ENCODE data around the gene CD81. TPM values are rescaled to one million over a fixed set of nuclear protein-coding genes. Genes with fewer than 3 reads are reported as not detected.

The CD81 gene
- total RNA-seq, 1 donor from 2014 or later, result 424 TPM

DNA sequence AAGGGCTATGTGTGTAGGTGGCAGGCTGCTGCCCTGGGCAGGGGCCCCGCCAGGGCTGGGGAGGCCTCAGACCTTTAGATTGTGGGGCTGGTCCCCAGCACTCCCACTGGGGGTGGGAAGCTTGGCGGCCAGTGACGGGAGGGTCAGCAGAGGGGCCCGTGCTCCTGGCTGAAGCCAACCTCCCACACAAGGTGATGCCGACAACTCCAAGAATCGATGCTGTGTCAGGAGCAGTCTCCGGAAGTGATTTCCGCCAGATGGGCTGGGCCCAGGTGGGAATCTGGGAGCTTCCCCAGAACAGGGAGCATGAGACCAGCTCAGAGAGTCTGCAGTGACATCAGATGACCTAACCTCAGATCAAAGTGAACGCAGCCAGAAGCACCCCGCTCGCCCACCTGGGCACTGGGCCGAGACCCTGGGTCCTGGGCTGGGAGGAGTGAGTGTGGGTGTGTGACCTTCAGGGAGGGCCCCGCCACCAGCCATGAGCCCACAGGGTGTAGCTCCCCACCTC, 59.5 kb downstream of the CD81 start:
- DNase-seq (ENCODE audit: low spot score), result no peak
- TF ChIP-seq, protein P1, sequence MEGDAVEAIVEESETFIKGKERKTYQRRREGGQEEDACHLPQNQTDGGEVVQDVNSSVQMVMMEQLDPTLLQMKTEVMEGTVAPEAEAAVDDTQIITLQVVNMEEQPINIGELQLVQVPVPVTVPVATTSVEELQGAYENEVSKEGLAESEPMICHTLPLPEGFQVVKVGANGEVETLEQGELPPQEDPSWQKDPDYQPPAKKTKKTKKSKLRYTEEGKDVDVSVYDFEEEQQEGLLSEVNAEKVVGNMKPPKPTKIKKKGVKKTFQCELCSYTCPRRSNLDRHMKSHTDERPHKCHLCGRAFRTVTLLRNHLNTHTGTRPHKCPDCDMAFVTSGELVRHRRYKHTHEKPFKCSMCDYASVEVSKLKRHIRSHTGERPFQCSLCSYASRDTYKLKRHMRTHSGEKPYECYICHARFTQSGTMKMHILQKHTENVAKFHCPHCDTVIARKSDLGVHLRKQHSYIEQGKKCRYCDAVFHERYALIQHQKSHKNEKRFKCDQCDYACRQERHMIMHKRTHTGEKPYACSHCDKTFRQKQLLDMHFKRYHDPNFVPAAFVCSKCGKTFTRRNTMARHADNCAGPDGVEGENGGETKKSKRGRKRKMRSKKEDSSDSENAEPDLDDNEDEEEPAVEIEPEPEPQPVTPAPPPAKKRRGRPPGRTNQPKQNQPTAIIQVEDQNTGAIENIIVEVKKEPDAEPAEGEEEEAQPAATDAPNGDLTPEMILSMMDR (IDR thresholded peaks at IDR 0.05; ENCODE audit: unreplicated experiment), result no peak
- H3K36me3 Mint-ChIP-seq (ENCODE audit: low read depth, unreplicated experiment), result no peaks in the 10 kb centered on the region
- H3K4me1 Mint-ChIP-seq (ENCODE audit: unreplicated experiment), result no peaks in the 10 kb centered on the region
- no peak overlapping the region for H3K27ac Mint-ChIP-seq (ENCODE audit: unreplicated experiment)
- H3K4me3 Mint-ChIP-seq (ENCODE audit: unreplicated experiment), result no peak overlapping the region
- H3K27me3 Mint-ChIP-seq (ENCODE audit: unreplicated experiment), result peaks cover 8% of the 10 kb centered on the region
- no peaks in the 10 kb centered on the region for H3K9me3 Mint-ChIP-seq (ENCODE audit: unreplicated experiment)

DNA sequence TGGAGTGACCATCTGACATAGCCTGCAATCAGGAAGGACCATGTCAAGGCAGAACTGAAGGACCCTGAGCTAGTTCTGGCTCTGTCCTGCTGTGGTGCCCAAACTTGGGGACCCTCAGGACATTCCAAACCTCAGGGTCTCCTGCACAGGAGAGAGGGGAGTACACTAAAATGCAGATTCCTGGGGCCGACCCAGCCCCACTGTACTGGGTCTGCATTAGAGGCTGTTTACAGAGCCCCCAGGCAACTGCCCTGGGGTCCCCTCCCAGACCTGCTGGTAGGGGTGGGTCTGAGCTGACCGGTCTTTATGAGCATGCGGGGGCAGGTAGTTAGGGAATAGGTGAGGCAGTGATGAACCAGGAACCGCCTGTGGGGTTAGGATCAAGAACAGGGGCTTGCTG, 60.4 kb downstream of the CD81 start:
- Mint-ChIP-seq H3K27me3 (ENCODE audit: unreplicated experiment) (peaks cover 5% of the 10 kb centered on the region), H3K27ac (ENCODE audit: unreplicated experiment) (no peak overlapping the region), H3K4me3 (ENCODE audit: unreplicated experiment) (no peak overlapping the region), H3K4me1 (ENCODE audit: unreplicated experiment) (peaks cover 6% of the 10 kb centered on the region), H3K36me3 (ENCODE audit: low read depth, unreplicated experiment) (no peaks in the 10 kb centered on the region), H3K9me3 (ENCODE audit: unreplicated experiment) (no peaks in the 10 kb centered on the region)
- TF ChIP-seq, protein P1 (IDR thresholded peaks at IDR 0.05; ENCODE audit: unreplicated experiment), result no peak
- no peak for DNase-seq (ENCODE audit: low spot score)

DNA sequence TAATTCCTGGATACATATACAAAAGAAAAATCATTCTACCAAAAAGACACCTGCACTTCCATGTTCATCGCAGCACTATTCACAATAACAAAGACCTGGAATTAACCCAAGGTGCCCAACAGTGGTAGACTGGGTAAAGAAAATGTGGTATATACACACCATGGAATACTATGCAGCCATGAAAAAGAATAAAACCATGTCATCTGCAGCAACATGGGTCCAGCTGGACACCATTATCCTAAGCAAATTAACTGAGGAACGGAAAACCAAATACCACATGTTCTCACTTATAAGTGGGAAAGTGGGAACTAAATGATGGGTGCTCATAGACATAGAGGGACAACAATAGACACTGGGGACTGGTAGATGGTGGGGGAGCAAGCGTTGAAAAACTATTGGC, 62.7 kb downstream of the CD81 start:
- DNase-seq (ENCODE audit: low spot score), result no peak
- Mint-ChIP-seq H3K4me1 (ENCODE audit: unreplicated experiment) (peaks cover 6% of the 10 kb centered on the region), H3K9me3 (ENCODE audit: unreplicated experiment) (no peaks in the 10 kb centered on the region), H3K27me3 (ENCODE audit: unreplicated experiment) (peaks cover 7% of the 10 kb centered on the region), H3K4me3 (ENCODE audit: unreplicated experiment) (no peak overlapping the region), H3K36me3 (ENCODE audit: low read depth, unreplicated experiment) (no peaks in the 10 kb centered on the region), H3K27ac (ENCODE audit: unreplicated experiment) (no peak overlapping the region)
- TF ChIP-seq, protein P1 (IDR thresholded peaks at IDR 0.05; ENCODE audit: unreplicated experiment), result no peak

DNA sequence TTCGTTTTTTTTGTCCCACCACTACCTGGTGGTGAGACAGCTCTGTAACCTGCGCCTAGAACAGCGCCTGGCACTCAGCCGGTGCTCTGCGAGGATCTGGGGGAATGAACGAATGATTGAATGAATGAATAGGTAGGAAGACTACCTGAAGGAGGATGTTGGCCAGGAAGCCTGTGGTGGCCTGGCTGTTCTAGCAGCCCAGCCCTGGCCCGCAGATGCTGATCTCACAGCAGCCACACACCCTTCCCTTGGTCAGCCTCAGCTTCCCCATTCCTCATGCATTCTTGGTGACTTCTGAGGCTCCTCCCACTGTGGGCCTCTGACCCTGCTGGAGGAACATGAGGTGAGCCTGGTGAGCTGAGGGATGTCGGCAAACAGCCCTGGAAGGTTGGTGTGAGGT, 63.5 kb downstream of the CD81 start:
- peaks cover 7% of the 10 kb centered on the region for H3K27me3 Mint-ChIP-seq (ENCODE audit: unreplicated experiment)
- no peak overlapping the region for H3K27ac Mint-ChIP-seq (ENCODE audit: unreplicated experiment)
- H3K4me3 Mint-ChIP-seq (ENCODE audit: unreplicated experiment), result no peak overlapping the region
- TF ChIP-seq, protein P1 (IDR thresholded peaks at IDR 0.05; ENCODE audit: unreplicated experiment), result no peak
- H3K4me1 Mint-ChIP-seq (ENCODE audit: unreplicated experiment), result peaks cover 9% of the 10 kb centered on the region
- no peaks in the 10 kb centered on the region for H3K9me3 Mint-ChIP-seq (ENCODE audit: unreplicated experiment)
- no peak for DNase-seq (ENCODE audit: low spot score)
- no peaks in the 10 kb centered on the region for H3K36me3 Mint-ChIP-seq (ENCODE audit: low read depth, unreplicated experiment)

DNA sequence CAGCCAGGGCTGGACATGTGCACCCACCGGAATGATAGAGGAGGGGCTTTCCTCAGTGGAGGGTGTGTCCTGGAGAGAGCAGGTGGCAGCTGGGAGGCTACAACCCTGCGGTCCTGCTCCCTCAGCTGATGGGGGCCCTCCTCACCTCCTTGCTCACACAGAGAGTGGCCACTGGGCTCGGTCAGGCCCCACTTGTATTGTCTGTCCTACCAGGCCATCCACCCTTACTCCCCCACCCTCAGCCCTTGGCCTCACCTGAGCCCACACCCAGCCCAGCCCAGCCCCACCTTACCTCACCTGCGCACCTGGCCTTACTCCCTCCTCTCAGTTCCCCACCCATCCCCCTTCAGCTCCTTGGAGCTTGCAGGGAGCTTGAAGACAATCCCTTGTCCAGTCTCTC, 64.1 kb downstream of the CD81 start:
- Mint-ChIP-seq H3K4me3 (ENCODE audit: unreplicated experiment) (no peak overlapping the region), H3K27ac (ENCODE audit: unreplicated experiment) (no peak overlapping the region)

More for the DNA sequence above, 64.1 kb downstream of the CD81 start:
- Mint-ChIP-seq H3K36me3 (ENCODE audit: low read depth, unreplicated experiment) (no peaks in the 10 kb centered on the region), H3K4me1 (ENCODE audit: unreplicated experiment) (peaks cover 9% of the 10 kb centered on the region), H3K9me3 (ENCODE audit: unreplicated experiment) (no peaks in the 10 kb centered on the region), H3K27me3 (ENCODE audit: unreplicated experiment) (peaks cover 7% of the 10 kb centered on the region)
- no peak for DNase-seq (ENCODE audit: low spot score)
- TF ChIP-seq, protein P1 (IDR thresholded peaks at IDR 0.05; ENCODE audit: unreplicated experiment), result no peak
